Measurements from ENCODE around the gene CYLD. TPM values are rescaled to one million over a fixed set of nuclear protein-coding genes. Genes with fewer than 3 reads are reported as not detected.

The CYLD gene
- total RNA-seq, 1 experiment from 2014 or later = 10.1 TPM

- POLR2A ChIA-PET = interaction anchor here (0.6 kb wide), 1 partner anchor 103 kb away, joined by 6 read pairs; no protein-coding TSS in a partner anchor
- no TSS peak for BruUV-seq (replicated peaks)
- intact Hi-C loops (cut with micrococcal nuclease; ENCODE audit: unreplicated experiment) = no loop called here
- in situ Hi-C loops (cut with HindIII; ENCODE audit: low pct_unique_long_range_greater_than_20kb, low sequenced_read_pairs) = no loop called here
- H3K4me1 ChIP-seq (ENCODE audit: control insufficient read depth, insufficient read depth, low read length) = no peaks in the 10 kb centered on the region
- H3K9me3 ChIP-seq (ENCODE audit: control insufficient read depth, insufficient read depth, low read depth, low read length) = no peaks in the 10 kb centered on the region
- ATAC-seq (no peak), DNase-seq (ENCODE audit: low read depth, low spot score) (no peak)
- peaks cover 3% of the 10 kb centered on the region; the same call in 1 of the 2 replicates for H3K27me3 ChIP-seq (ENCODE audit: control insufficient read depth, insufficient read depth, low read length)
- H3K4me3 ChIP-seq (ENCODE audit: low read depth in 2 of 2, low read length in 2 of 2) = no peak overlapping the region
- CTCF ChIA-PET = no interaction called here
- no peak for TF ChIP-seq TCF7L2 (IDR thresholded peaks at IDR 0.05; ENCODE audit: low read depth, low read length)
- H3K36me3 ChIP-seq (ENCODE audit: control insufficient read depth, insufficient read depth, low read length) = no peaks in the 10 kb centered on the region
- no peak overlapping the region for H3K27ac ChIP-seq (ENCODE audit: low read length)
Observed at GRCh38 chr16:50826797-50827316, 85.0 kb downstream of the CYLD start.

- H3K36me3 ChIP-seq (ENCODE audit: control insufficient read depth, insufficient read depth, low read length) = no peaks in the 10 kb centered on the region
- TF ChIP-seq TCF7L2 (IDR thresholded peaks at IDR 0.05; ENCODE audit: low read depth, low read length) = no peak
Observed at GRCh38 chr16:50828164-50828702, 86.3 kb downstream of the CYLD start.

GRCh38 chr16:50830698-50831097 lies 88.8 kb downstream of the CYLD start:
- no peak for TF ChIP-seq POLR2AphosphoS5 (IDR thresholded peaks at IDR 0.05; ENCODE audit: low read depth, low read length)
- no peak for TF ChIP-seq SIN3A (IDR thresholded peaks at IDR 0.05; ENCODE audit: borderline replicate concordance, insufficient read depth, low read depth, low read length)
- no peak for TF ChIP-seq CTCF (IDR thresholded peaks at IDR 0.05)
- TF ChIP-seq REST (IDR thresholded peaks at IDR 0.05; ENCODE audit: insufficient read depth in 1 of 2, low read depth in 2 of 2, low read length in 1 of 2) = no peak
- no peak for TF ChIP-seq TCF7L2 (IDR thresholded peaks at IDR 0.05; ENCODE audit: low read depth, low read length)
- H3K27ac ChIP-seq (ENCODE audit: low read length) = no peak overlapping the region
- BruUV-seq (replicated peaks) = no TSS peak
- intact Hi-C loops (cut with micrococcal nuclease; ENCODE audit: unreplicated experiment) (no loop called here), in situ Hi-C loops (cut with HindIII; ENCODE audit: low pct_unique_long_range_greater_than_20kb, low sequenced_read_pairs) (no loop called here)
- no peaks in the 10 kb centered on the region for H3K4me1 ChIP-seq (ENCODE audit: control insufficient read depth, insufficient read depth, low read length)
- no peak for ATAC-seq
- peaks cover 3% of the 10 kb centered on the region; the same call in 1 of the 2 replicates for H3K27me3 ChIP-seq (ENCODE audit: control insufficient read depth, insufficient read depth, low read length)
- H3K36me3 ChIP-seq (ENCODE audit: control insufficient read depth, insufficient read depth, low read length) = no peaks in the 10 kb centered on the region
- ChIA-PET POLR2A (no interaction called here), CTCF (no interaction called here)
- H3K4me3 ChIP-seq (ENCODE audit: low read depth in 2 of 2, low read length in 2 of 2) = no peak overlapping the region
- DNase-seq (ENCODE audit: low read depth, low spot score) = no peak
- H3K9me3 ChIP-seq (ENCODE audit: control insufficient read depth, insufficient read depth, low read depth, low read length) = no peaks in the 10 kb centered on the region

More at GRCh38 chr16:50828164-50828702, 86.3 kb downstream of the CYLD start:
- intact Hi-C loops (cut with micrococcal nuclease; ENCODE audit: unreplicated experiment) (no loop called here), in situ Hi-C loops (cut with HindIII; ENCODE audit: low pct_unique_long_range_greater_than_20kb, low sequenced_read_pairs) (no loop called here)
- no peak overlapping the region for H3K4me3 ChIP-seq (ENCODE audit: low read depth in 2 of 2, low read length in 2 of 2)
- POLR2A ChIA-PET = no interaction called here
- BruUV-seq (replicated peaks) = no TSS peak
- no peaks in the 10 kb centered on the region for H3K9me3 ChIP-seq (ENCODE audit: control insufficient read depth, insufficient read depth, low read depth, low read length)
- no peak for DNase-seq (ENCODE audit: low read depth, low spot score)
- H3K4me1 ChIP-seq (ENCODE audit: control insufficient read depth, insufficient read depth, low read length) = no peaks in the 10 kb centered on the region
- H3K27ac ChIP-seq (ENCODE audit: low read length) = no peak overlapping the region
- CTCF ChIA-PET = no interaction called here
- H3K27me3 ChIP-seq (ENCODE audit: control insufficient read depth, insufficient read depth, low read length) = peaks cover 3% of the 10 kb centered on the region; the same call in 1 of the 2 replicates
- no peak for ATAC-seq

Data from Panc1 (cell line).